ENCODE data around the gene GIMAP1.
"Not testable (repeated sequence)": the region's sequence is repeated elsewhere in the genome, so short reads cannot be mapped to it uniquely, and the experiment has no call there.

The GIMAP1 gene

GRCh38 chr7:150716368-150716767 lies at the start of gene GIMAP1:
Gene GIMAP1, plus strand, starts transcription at chr7:150716613. Its CDS starts 2,435 bp downstream, at chr7:150719048.
- DNase-seq (ENCODE audit: insufficient read length, low spot score) (no peak), FAIRE-seq (no peak)
- TF ChIP-seq CTCF (IDR thresholded peaks at IDR 0.05; ENCODE audit: insufficient read depth, missing control alignments): no peak

GRCh38 chr7:150668472-150668911 lies 47.9 kb upstream of the GIMAP1 start:
- DNase-seq (ENCODE audit: insufficient read length, low spot score) (no peak), FAIRE-seq (no peak)
- TF ChIP-seq CTCF (IDR thresholded peaks at IDR 0.05; ENCODE audit: insufficient read depth, missing control alignments): no peak

- DNase-seq (ENCODE audit: insufficient read length, low spot score): no peak
- no peak for TF ChIP-seq CTCF (IDR thresholded peaks at IDR 0.05; ENCODE audit: insufficient read depth, missing control alignments)
- FAIRE-seq: no peak
Measured at GRCh38 chr7:150668977-150669376, 47.4 kb upstream of the GIMAP1 start.

- not testable (repeated sequence) for FAIRE-seq; DNase-seq (ENCODE audit: insufficient read length, low spot score)
Measured at GRCh38 chr7:150671798-150672585, 44.4 kb upstream of the GIMAP1 start.

DNA sequence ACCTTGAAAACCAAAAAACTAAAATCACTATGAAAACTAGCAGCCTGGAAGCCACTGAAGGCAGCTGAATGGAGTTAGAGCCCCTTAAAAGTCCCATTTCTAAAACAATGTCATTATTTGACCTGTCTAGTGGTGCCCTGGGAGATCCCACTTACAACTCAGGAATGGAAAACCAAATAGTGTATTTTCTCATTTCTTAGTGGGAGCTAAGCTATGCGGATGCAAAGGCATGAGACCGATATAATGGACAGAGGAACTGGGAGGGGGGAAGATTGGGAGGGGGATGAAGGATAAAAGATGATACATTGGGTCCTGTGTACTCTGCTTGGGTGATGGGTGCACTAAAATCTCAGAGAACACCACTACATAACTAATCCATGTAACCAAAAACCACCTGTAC lies 40.7 kb upstream of the GIMAP1 start:
- no peak for TF ChIP-seq CTCF (IDR thresholded peaks at IDR 0.05; ENCODE audit: insufficient read depth, missing control alignments)
- DNase-seq (ENCODE audit: insufficient read length, low spot score) (no peak), FAIRE-seq (no peak)

DNA sequence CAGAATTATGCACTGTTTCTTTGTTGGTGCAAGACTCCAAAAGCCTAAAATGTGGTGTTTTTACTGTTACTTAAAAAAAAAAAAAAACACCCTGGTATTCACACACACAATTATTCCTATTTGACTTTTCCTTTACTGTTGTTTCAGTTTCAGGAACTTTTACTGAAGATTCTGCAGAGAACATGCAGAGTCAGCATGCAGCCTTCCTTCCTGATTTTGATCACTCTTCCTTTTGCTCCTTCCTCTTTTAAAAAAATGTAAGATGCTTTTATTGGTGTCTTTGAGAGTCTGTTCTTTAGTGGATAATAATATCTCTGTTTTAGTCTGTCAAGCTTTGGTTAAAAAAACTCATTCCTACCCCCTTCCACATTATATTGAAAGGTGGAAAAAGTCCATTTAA lies 40.1 kb upstream of the GIMAP1 start:
- not testable (repeated sequence) for FAIRE-seq; DNase-seq (ENCODE audit: insufficient read length, low spot score)

DNA sequence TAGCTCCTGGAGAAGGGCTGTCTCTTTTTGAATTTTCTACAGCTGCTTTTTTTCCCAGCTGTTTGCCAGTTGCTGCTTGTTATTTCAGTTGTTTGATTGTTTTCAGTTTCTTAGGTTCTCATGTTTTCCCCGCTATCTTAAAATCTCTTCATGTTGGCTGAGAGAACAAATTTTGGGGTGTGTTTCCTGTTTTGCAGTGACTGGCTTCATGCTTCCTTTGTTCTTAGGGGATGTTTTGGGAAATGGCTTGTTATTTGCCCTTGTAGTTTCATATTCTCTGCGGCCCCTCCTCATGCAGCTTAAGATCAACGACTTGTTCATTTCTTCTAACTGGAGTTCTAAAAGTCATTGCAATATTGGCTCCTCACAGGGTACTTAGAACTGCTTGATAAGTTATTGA lies 39.6 kb upstream of the GIMAP1 start:
- not testable (repeated sequence) for FAIRE-seq; DNase-seq (ENCODE audit: insufficient read length, low spot score)

DNA sequence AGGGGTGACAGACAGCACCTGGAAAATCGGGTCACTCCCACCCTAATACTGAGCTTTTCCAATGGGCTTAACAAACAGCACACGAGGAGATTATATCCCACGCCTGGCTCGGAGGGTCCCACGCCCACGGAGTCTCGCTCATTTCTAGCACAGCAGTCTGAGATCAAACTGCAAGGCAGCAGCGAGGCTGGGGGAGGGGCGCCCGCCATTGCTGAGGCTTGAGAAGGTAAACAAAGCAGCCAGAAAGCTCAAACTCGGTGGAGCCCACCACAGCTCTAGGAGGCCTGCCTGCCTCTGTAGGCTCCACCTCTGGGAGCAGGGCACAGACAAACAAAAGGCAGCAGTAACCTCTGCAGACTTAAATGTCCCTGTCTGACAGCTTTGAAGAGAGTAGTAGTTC lies 37.8 kb upstream of the GIMAP1 start:
- DNase-seq (ENCODE audit: insufficient read length, low spot score); FAIRE-seq: not testable (repeated sequence)

GRCh38 chr7:150680364-150680763 lies 36.0 kb upstream of the GIMAP1 start:
- not testable (repeated sequence) for FAIRE-seq; DNase-seq (ENCODE audit: insufficient read length, low spot score)

All from D721Med (cell line).